Hematopoietic multipotent progenitor cell treated with erythropoietin and hydrocortisone succinate and interleukin-3 and kit ligand, for 15 days (in vitro differentiated cells): Measurements from ENCODE around the gene TBCB.
A peak's percentile ranks its signal among the peaks of the same experiment; 100 is the strongest.
"Not testable (repeated sequence)": the region's sequence is repeated elsewhere in the genome, so short reads cannot be mapped to it uniquely, and the experiment has no call there.

Experiments used
- DNase-seq: peaks from one replicate; pipeline ENCODE4 v3.0.0-alpha.2; 2015; ENCODE audit warnings: low spot score

Gene TBCB

DNA sequence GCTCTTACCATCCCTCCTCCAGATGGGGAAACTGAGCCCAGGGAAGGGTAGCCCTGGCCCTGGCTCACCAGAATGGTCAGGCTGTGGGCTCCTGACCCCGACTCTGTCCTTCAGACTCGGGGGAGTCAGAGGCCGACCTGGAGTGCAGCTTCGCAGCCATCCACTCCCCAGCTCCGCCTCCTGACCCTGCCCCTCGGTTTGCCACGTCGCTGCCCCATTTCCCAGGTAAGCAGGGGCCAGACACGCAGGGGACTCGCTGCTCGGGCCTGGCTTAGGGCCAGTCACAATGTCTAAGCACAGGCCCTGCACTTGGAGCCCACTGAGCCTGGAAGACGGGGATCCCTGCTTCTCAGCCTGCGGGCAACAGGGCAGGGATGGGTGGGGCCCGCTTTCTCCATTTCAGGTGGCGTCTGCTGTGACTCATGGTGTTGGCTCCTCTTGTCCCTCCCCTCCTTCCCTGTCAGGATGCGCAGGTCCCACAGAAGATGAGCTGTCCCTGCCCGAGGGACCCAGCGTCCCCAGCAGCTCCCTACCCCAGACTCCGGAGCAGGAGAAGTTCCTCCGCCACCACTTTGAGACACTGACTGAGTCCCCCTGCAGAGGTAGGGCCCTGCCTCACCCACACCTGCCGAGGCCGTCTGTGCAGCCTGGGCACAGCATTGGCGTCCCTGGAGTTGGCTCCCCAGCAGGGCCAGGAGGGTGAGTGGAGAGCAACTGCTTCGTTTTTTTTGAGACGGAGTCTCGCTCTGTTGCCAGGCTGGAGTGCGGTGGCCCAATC is 13.5 kb upstream of the TBCB start:
- no peak for DNase-seq

DNA sequence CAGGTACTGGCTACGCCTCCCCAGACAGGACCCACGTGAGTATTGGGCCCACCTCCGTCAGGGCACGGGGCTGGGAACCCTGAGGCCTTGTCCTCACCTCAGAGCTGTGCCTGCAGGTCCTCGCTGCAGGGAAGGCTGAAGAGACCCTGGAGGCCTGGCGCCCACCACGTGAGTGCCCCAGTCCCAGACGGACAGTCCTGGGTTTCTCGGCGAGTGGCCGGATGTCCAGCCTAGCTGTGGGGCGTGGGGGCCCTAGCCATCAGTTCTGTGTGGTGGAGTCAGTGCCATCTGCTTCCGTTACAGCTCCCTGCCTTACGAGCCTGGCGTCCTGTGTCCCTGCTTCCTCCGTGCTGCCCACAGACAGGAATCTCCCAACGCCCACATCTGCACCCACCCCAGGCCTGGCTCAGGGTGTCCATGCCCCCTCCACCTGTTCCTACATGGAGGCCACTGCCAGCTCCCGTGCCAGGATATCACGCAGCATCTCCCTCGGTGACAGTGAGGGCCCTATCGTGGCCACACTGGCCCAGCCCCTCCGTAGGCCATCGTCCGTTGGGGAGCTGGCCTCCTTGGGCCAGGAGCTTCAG is 12.1 kb upstream of the TBCB start:
- no peak for DNase-seq

DNA sequence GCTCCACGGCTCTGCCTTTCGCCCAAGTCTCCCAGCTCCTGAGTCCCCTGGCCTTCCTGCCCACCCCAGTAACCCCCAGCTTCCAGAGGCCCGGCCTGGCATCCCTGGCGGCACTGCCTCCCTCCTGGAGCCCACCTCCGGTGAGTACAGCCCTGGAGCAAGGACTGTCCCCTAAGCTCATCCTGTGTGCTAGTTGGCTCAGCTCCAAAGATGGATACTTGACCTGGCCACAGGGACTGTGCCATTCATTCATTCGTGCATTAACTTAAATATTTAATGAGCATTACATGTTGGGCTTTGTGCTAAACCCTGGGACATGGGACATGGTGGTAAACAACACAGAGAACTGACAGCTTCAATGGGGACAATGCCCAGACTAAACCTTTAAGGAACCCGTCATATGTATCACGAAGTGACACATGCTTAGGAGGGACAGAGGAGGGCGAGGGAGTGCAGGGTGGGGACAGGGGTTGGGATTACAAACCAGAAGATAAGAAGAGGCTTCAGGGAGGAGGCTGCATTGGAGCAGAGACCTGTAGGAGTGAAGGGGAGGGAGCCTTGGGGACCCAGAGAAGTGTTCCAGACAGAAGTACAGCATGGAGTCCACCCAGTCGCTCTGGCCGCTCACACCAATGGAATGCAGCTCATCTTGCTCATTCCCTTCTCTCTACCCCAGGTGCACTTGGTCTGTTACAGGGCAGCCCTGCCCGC is 11.3 kb upstream of the TBCB start:
- peak; percentile 84 for DNase-seq

DNA sequence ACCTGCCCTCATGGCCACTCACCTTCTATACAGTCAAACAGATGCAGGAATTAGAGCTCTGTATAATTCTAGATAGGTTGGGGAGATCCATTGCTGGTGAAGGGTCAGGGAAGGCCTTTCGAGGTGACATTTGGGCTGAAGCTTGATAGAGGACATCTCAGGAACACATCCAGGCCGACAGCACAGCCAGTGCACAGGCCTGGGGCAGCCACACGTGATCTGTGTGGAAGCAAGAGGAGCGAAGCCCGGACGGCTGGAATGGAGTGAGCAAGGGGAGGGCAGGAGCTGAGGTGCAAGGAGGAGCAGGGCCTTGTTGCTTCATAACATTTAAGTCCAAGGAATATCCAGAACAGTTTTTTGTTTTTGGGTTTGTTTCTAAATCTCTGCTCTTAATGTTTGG is 8.8 kb upstream of the TBCB start:
- no peak for DNase-seq

DNA sequence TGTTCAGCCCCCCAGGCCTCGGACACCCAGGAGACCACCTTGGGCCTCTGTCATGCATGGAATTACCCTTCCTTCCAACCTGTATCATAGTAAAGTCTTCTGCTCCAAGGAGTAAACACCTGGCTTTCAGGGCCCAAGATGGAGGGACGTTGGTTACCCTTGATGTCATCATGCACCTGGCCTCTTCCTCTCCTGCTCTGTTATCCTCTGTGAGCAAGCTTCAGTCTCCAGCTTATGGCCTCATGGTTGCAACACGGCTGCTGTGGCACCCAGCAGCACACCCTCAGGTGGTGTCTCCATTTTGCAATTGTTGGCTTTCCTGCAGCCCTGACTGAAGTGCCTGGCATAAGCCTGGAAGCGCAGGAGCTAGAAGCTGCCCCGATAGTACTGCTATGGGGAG is 8.3 kb upstream of the TBCB start:
- DNase-seq, result no peak

DNA sequence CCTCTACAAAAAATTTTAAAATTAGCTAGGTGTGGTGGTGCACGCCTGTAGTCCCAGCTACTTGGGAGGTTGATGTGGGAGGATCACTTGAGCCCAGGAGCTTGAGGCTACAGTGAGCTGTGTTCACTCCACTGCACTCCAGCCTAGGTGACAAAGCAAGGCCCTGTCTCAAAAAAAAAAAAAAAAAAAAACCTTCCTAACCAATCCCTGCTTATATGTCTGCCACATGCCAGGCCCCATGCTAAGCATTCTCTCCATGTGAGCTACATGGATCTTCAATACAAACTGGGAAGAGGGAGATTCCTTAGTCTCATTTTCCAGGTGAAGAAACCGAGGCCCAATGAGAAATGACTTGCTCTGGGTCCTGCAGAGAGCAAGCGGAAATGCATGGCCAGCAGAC is 6.6 kb upstream of the TBCB start:
- no peak for DNase-seq

DNA sequence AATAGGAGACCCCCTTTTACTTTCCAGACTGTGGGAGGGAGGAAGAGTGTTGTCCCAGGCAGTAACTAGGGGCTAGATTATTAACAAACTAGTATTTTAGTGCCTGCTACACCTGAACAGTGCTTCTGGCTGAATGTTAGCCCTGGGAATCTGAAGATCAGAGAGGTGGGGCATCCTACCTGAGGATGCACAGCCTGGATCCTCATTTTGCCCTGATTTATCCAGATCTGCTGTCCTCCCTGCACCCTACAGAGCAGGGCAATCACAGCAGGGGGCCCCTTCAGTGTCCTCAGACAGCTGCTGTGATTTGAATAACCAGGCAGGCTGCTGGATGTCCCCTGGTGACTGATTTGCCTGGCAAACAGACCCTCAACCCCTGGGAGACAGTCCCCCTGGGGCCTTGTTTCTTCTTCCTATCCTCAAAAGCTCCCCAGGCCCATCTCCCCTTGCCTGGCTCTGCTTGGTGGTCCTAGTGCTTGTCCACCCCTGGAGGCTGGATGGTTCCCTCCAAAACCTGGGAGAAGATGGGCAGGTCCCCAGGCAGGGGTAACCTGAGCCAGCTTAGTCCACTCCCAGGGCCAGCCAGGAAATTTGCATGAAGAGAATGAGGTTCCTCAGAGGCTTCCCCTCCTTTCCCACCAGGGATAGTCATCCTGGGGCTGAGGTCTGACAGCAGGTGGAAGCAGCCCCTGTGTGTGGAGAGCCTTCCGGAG is 4.6 kb upstream of the TBCB start, which contains the start of gene OVOL3:
OVOL3 (plus strand) TSS at position 657 of the 713 bp plus-strand sequence. CDS start 60 bp downstream, outside the sequence.
- DNase-seq, result no peak

DNA sequence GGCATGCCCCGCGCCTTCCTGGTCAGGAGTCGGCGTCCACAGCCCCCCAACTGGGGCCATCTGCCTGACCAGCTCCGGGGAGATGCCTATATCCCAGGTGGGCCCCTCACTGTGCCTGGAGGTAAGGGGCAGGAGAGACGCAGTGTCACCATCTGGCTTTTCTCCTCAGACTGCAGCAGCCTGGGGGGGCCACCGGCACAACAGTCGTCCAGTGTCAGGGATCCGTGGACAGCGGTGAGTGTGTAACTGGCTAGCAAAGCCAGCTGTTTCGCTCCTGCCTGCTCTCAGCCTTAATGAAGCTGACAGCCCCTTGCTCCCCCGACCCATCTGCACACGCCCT is 4.1 kb upstream of the TBCB start:
- DNase-seq, result no peak

DNA sequence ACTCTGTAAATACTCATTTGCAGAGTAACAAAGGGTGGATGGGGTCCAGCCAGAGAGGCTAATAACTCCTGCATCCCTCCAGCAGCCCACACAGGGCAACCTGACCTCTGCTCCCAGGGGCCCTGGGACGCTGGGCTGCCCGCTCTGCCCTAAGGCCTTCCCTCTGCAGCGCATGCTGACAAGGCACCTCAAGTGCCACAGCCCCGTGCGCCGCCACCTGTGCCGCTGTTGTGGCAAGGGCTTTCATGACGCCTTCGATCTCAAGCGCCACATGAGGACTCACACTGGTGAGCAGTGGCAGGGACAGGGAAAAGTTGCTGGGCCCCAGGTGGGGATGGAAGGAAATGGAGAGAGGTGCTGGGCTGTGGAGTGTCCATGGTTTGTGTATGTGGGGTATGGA is 2.6 kb upstream of the TBCB start:
- DNase-seq, result no peak

DNA sequence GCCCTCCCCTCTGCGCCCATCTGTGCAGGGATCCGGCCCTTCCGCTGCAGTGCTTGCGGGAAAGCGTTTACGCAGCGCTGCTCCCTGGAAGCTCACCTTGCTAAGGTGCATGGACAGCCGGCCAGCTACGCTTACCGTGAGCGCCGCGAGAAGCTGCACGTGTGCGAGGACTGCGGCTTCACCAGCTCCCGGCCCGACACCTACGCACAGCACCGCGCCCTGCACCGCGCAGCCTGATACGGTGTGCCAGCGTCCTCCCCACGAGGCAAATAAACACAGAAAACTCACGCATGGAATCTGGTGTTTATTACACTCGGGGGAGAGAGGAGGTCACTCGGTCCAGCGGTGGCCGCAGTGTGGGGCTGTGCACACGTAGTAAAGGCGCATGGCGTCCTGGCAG is 1.8 kb upstream of the TBCB start:
- no peak for DNase-seq

DNA sequence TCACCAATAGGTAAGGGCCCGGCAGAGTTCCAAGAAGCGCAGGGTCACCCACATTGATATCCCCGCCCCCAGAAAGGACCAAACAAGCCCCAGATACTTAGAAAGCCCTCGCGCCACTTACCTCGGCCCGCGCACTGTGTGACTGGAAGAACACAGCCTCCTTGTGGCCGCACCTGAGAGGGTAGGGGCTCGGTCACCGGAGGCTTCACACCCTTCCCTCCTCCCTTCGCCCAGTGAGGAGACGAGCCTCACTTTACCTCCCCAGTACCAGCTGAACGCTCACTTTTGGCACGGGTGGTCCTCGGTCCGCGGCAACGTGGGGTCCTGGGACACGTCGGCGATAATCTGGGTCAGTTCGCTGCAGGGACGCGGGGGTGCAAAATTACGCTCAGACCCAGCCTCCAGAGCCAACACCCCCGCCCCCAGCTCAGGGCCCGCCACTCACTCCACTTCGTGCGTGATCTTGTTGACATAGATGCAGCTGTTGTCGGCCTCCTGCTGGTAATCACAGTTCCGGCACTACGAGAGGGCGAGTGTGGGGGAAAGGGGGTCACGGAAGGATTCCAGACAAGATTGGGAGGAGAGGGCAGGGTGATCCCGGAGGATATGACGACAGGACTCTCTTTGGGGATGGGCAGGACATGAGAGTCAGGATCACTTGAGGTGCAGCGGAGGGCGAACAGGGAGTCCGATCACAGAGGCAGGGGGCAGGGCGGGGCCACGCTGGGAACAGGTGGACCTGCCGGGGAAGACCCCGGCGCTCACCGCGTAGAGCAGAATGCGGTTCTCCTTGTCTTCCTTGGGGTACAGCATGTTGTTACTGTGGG is 1.2 kb upstream of the TBCB start:
- DNase-seq, result peak; percentile 28

DNA sequence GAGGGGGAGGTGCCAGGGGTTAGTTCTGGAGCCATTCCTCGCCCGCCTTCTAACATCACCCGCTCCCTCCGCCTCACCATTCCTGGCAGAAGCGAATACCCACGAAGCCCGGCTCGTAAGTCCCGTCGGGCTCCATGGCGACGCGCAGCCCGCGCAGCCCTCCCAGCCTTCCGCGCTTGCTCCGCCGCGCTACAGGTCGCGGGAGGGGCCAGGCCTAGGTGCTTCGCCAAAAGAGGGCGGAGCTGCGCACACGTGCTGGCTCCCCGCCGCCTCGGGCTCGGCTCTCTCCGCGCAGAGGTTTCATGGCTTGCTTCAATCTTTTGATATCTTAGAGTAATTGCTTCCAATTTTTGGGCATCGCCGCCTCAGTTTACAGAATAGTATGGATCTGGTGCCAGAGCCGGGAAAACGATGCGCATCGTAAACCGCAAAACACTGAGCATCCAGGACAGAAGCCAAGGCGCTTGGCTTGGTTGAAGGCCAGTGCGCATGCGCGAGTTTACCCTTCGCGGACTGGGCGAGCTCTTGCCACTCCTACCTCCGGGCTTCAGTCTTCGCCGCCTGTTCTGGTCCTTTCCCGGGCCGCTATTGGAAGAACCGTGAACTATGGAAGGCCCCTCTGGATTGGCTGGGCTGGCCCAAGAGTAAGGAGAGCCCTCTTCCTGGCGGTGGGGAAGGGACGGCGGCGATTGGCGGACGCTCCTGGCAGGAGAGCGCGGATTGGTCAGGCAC is 381 bp upstream of the TBCB start, which contains the start of gene POLR2I:
POLR2I (minus strand) TSS at position 155 of the 732 bp plus-strand sequence; CDS start at position 136, 19 bp downstream.
- DNase-seq, result peak; percentile 94

DNA sequence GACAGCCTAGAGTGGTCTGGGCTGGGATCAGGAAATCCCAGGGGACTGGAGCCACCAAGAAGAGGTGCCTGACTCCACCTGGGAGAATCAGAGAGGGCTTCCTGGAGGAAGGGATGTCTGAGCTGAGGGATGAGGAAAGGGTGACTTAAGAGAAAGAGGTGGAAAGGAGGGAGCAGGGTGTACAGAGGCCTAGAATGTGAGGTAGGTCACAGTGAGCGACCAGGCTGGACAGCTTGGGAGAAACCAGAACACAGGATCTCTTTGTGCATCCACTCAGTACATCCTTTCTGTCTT is 1.0 kb downstream of the TBCB start:
- no peak for DNase-seq

DNA sequence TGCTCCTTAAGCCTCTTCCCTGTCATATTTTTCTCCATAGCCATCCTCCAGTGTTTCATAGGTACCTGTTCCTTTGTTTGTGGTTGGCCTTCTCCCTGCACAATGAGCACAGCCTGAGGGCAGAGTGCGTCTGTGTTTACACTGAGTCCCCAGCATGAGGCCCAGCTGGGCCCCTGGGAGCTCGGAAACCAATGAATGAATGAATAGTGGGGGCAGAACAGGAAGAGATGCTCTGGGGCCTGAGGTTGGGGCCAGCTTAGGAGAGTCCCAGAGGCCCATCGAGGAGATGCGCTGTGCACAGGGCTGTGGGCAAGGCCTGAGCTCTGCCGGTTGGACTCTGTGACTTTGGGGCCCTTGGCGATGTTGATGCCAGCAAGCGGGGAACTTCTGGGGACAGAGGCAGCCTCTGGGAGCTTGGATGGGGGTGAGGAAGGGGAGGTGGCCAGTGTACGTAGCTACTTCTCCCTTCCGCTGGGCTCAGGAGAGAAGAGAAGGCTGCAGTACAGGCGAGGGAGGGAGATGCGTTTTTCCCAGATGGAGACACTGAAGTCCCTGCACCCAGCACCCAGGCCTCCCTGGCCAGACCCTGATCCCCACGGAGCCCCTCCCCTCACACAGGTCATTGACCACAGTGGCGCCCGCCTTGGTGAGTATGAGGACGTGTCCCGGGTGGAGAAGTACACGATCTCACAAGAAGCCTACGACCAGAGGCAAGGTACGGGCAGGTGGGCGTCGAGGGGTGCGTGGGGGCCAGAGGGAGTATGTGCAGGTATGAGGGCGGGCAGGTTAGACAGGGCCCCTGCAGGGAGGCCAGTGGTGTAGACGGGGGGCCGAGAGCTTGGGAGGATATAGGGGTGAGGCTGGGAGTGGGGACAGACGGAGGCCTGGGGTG is 5.1 kb downstream of the TBCB start:
- no peak for DNase-seq

DNA sequence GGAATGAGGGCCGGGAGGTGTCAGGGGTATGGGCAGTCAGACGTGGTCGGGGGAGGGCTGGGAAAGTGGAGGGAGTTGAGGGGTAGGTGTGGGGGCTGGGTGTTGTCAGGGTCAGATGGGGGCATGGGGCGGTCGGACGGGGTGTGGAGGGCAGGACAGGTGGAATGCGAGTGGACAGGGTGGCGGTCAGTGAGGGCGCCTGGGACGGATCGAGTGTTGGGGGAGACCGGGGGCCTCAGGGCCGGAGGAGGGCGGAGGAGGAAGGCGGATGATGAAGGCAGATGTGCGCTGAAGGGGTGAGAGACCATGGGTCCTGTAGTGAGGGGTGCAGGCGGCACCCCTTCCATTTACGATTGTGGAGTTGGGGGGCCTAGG is 5.7 kb downstream of the TBCB start:
- DNase-seq, result no peak

DNA sequence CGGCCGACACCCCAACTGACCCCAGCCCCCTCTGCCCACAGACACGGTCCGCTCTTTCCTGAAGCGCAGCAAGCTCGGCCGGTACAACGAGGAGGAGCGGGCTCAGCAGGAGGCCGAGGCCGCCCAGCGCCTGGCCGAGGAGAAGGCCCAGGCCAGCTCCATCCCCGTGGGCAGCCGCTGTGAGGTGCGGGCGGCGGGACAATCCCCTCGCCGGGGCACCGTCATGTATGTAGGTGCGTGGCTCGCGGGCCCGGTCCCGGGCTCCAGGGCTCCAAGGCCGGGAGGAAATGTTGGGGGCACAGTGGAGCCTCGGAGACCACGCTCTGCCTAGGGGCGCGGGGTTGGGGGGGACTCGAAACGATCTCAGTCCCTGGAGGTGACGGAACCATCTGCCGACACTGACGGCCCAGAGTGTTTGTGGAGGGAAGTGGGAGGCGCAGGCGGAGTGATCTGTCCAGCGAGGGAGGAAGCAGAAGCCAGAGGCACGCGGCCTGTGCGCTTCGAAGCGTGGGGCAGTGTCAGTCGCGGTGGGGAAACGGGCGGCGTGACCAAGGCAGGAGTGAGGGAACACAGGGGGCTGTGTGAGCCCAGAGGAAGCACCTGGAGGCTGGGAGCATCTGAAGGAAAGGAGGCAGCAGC is 6.3 kb downstream of the TBCB start:
- DNase-seq, result no peak

DNA sequence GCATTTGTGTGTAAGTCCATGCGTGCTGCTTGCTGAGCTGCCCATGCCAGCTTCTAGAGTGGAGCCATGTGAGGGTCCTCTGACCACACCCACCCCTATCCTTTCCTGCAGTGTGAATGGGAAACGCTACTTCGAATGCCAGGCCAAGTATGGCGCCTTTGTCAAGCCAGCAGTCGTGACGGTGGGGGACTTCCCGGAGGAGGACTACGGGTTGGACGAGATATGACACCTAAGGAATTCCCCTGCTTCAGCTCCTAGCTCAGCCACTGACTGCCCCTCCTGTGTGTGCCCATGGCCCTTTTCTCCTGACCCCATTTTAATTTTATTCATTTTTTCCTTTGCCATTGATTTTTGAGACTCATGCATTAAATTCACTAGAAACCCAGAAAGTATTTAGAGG is 10.3 kb downstream of the TBCB start:
- no peak for DNase-seq

DNA sequence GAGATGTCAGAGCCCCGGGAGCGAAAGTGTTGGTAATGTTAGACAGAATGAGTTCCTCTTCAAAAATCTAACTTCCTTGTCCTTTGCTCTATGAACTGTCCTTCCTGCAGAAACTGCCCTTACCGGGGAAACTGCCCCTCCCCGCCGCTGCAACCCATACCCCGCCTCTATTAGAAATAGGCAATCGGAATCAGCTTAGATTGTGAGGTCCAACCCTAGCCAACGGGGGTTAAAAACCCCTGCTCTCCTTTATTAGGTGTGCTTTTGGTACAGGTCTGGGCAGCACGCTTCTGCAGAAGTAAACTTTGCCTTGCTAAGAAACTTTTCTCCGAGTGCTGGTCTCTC is 13.1 kb downstream of the TBCB start:
- no peak for DNase-seq

DNA sequence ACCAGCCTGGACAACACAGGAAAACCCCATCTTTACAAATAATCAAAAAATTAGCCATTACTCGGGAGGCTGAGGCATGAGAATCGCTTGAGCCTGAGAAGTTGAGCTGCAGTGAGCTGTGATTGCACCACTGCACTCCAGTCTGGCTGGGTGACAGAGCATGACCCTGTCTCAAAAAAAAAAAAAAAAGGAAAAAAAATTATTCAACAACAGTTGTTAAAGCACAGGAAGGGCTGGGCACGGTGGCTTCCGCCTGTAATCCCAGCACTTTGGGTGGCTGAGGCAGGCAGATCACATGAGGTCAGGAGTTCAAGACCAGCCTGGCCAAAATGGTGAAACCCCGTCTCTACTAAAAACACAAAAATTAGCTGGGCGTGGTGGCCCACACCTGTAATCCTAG is 16.0 kb downstream of the TBCB start:
- DNase-seq, result not testable (repeated sequence)

DNA sequence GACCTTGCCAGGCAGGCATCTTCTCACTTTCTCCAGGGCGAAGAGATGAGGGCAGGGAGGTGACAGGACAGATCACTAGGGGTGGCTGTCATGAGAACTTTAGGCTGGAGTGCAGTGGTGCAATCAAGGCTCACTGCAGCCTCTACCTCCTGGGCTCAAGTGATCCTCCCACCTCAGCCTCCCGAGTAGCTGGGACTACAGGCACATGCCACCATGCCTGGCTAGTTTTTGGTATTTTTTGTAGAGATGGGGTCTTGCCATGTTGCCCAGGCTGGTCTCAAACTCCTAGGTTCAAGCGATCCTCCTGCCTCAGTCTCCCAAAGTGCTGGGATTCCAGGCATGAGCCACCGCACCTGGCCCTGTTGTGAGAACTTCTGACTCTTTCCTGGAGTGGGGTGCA is 19.6 kb downstream of the TBCB start:
- DNase-seq, result not testable (repeated sequence)
